HPDE6-E6E7 (cell line): Measurements from ENCODE around the gene SPEG.
"Not testable (repeated sequence)": the region's sequence is repeated elsewhere in the genome, so short reads cannot be mapped to it uniquely, and the experiment has no call there.

Experiments
- DNase-seq: peaks from one replicate; pipeline ENCODE4 v3.0.0; 2011; ENCODE audit warnings: missing footprints; ENCODE audit errors: extremely low spot score

The SPEG gene

GRCh38 chr2:219404954-219405353 is 29.7 kb upstream of the SPEG start:
- no peak for DNase-seq

GRCh38 chr2:219405451-219405850 is 29.2 kb upstream of the SPEG start:
- DNase-seq = no peak

- no peak for DNase-seq
Measured at GRCh38 chr2:219405958-219406860, 28.4 kb upstream of the SPEG start.

DNA sequence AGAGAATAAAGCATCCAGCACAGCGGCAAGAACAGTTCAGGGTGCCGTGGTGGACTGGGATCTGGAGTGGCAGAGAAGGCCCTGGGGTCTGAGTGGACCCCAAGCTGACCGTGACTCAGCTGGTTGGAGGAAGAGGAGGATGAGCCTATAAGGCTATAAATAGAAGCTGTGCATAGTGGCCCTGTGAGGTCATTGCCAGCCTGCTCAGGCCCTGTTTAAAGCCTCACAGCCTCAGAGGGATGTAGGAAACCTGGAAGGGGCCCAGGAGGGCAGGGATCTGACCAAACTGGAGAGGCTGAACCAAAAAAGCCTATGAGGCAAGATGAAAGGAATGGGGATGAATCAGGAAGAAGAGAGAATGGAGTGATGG is 27.8 kb upstream of the SPEG start:
- no peak for DNase-seq

DNA sequence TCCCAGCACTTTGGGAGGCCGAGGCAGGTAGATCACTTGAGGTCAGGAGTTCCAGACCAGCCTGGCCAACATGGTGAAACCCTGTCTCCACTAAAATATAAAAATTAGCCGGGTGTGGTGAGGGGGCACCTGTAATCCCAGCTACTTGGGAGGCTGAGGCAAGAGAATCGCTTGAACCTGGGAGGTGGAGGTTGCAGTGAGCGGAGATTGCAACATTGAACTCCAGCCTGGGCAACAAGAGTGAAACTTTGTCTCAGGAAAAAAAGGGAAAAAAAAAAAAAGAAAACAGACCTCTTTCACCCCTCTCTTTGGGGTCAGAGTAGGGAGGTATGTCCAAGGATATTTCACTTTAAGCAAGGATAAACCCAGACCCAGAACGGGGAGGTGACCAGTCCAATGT is 27.3 kb upstream of the SPEG start:
- not testable (repeated sequence) for DNase-seq

DNA sequence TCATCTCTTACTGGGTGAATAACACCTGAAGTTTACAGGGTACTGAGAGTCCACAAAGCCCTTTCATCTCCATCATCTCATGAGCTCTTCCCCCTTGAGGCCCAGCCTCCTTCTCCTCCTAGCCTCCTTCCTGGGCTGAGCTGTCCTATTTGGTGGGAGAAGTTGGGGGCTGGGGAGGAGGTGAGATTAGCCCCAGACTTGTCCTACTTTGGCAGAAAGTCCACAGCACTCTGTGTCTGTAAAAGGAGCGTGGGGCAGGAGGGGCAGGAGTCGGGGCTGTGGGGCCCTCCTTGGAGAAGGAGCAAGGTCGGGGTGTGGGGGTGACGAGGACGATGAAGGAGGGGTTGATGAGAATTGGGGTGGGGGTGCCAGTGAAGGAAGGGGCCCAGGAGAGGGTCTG is 26.4 kb upstream of the SPEG start:
- DNase-seq = no peak

DNA sequence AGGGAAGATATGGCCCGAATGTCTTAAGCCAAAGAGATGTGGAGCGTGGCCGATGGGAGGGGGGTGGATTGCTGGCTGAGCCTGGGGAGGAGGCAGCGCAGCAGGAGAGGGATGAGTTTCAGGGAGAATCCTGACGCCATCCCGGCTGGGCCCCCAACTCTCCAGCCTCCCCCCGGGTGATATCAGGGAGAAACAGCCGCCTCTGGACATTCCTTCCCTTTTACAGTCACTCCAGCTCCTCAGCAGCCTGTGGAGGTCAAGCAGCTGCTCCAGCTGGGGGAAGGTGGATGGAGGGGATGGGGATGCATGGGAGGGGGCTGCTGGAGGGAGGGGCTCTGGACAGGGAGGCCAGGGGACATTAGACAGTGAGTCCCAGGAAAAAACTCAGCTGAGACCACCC is 26.0 kb upstream of the SPEG start:
- DNase-seq = no peak

- no peak for DNase-seq
Measured at GRCh38 chr2:219409619-219410018, 25.0 kb upstream of the SPEG start.

GRCh38 chr2:219410390-219410789 is 24.3 kb upstream of the SPEG start:
- DNase-seq = no peak

- no peak for DNase-seq
Measured at GRCh38 chr2:219414857-219415256, 19.8 kb upstream of the SPEG start.

DNA sequence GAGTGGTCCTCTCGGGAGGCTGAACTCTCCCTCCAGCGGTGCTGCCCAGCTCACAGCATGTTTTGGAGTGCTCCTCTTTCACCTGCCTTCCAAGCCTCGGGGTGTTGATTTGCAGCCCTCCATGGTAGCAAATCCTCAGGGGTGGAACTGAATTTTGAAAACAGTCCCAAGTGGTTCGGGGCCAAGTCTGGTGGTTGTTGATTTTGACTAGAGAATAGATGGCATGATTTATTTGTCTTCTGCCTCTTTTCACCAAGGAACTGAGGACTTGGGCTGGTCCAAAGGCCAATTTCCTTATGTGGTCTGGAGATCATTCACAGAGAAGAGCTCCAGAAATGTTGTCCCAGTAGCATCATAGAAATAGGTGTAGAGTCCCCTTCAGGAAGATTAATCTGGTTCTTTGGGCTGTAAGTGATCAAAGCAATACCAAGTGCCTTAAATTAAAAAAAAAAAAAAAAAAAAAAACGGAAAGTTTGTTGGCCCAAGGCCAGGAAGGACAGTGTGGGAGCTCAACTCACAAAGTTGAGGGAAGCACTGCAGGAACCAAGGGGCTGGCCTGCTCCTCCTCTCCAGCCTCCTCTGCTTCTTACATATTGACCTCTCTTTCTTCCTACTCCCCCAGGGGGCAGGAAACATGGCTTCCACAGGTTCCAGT is 18.9 kb upstream of the SPEG start:
- no peak for DNase-seq

- no peak for DNase-seq
Measured at GRCh38 chr2:219416235-219416602, 18.4 kb upstream of the SPEG start.

GRCh38 chr2:219416938-219417337 is 17.7 kb upstream of the SPEG start:
- no peak for DNase-seq

DNA sequence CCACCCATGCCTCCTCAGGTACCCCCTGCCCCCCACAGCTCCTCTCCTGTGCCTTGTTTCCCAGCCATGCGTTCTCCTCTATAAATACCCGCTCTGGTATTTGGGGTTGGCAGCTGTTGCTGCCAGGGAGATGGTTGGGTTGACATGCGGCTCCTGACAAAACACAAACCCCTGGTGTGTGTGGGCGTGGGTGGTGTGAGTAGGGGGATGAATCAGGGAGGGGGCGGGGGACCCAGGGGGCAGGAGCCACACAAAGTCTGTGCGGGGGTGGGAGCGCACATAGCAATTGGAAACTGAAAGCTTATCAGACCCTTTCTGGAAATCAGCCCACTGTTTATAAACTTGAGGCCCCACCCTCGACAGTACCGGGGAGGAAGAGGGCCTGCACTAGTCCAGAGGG is 17.3 kb upstream of the SPEG start:
- no peak for DNase-seq

GRCh38 chr2:219418155-219419011 is 16.3 kb upstream of the SPEG start, which contains the start of gene DES:
Gene DES (plus strand): TSS chr2:219418377. CDS start chr2:219418463, 86 bp downstream.
- DNase-seq = no peak

DNA sequence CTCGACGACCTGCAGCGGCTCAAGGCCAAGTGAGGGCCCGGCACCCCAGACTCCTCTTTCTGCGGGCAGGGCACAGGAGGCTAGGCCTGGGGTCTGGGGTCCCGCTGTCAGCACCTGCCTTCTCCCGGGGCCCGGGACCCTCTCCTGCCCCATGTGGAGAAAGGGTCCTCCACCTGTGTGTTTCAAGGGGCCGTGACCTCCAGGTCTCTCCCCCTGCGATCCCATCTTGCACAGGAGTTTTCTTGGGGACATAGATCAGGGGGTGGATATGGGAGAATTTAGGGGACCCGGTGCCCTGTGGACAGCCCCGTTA is 15.7 kb upstream of the SPEG start:
- DNase-seq = no peak

DNA sequence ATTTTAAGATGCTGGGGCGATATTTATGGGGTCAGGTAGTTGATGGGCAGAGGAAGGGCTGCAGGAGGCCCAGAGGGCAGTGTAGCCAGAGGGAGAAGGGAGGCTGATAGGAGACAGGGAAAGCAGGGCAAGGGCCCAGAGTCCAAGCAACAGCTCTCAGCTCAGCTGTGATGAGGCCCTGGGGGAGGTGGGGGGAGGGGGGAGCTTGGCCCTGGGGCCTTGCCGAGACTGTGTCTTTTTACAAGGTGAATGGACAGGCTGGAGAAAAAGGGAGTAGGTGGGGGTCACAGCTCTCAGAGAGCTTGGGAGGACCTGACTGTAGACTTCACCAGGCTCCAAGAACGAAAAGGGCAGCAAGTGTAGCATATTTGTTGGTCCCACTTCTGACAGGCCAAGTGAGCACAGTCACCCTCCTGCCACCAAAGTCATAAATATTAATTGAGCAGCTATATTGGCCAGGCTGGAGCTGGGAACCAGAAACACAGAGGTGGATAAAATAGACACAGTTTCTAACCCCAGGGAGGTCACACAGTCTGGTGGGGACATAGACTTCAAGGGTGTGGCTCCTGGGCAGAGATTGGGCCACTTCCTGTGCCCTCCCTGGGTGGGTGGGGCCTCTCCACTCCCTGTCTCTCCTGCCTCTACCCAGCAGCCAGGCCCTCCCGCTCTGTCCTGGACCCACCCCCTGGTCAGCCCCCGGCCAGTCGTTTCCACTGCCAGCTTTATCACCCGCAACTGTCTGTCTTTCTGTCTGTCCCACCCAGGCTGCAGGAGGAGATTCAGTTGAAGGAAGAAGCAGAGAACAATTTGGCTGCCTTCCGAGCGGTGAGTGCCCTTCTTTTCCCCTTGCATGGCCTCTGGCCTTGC is 15.1 kb upstream of the SPEG start:
- DNase-seq = no peak

DNA sequence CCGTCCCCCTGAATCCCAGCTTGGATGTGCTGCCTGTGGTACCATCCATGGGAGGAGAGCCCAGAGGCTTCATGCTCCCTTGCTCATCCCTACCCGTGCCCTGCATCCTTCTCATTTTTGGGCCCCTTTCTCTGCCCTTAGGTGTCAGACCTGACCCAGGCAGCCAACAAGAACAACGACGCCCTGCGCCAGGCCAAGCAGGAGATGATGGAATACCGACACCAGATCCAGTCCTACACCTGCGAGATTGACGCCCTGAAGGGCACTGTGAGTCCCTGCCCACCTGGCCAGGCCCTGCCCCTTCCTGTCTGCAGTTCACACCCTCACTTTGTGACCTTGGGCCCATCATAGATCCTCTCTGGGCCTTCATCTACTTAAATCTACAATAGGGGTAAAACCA is 14.0 kb upstream of the SPEG start:
- DNase-seq = no peak

GRCh38 chr2:219421323-219421722 is 13.3 kb upstream of the SPEG start:
- DNase-seq = no peak

DNA sequence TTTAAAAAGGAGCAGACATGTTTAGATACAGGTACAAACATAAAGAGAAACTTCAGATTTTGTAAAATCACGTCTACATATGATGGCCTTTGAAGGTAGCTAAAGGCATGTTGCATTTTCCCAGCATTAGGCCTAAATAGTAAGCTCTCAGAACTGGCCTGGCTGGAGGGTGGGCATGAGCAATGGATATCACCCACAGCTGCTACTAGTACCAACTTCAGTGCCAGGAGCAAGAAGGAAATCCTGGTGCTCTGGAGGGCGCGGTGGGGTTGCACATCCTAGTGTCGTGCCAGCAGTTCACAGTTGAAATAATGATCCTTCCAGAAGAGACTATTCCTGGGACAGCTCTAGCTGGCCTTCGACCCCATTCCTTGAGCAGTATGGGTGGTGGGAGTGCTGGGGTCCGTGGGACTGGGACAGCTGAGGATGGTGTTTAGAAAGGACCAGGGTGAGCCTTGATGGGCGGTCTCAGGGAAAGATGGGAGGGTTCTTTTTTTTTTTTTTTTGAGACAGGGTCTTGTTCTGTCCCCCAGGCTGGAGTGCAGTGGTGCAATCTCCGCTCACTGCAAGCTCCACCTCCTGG is 11.6 kb upstream of the SPEG start:
- no peak for DNase-seq
